ENCODE data around the gene CARS2. TPM values are rescaled to one million over a fixed set of nuclear protein-coding genes. Genes with fewer than 3 reads are reported as not detected.
"Not testable (repeated sequence)": the region's sequence is repeated elsewhere in the genome, so short reads cannot be mapped to it uniquely, and the experiment has no call there.

CARS2 gene
- total RNA-seq, 1 donor from 2014 or later: 44.2 TPM

- DNase-seq: no peak
Observed at GRCh38 chr13:110682746-110683145, 23.2 kb downstream of the CARS2 start.

- DNase-seq: no peak
Observed at GRCh38 chr13:110681868-110682550, 23.9 kb downstream of the CARS2 start.

- no peak for DNase-seq
Observed at GRCh38 chr13:110680852-110681251, 25.1 kb downstream of the CARS2 start.

- no peak for DNase-seq
Observed at GRCh38 chr13:110677731-110678545, 28.0 kb downstream of the CARS2 start.

GRCh38 chr13:110676595-110677587 lies 29.0 kb downstream of the CARS2 start:
- DNase-seq: no peak

- DNase-seq: not testable (repeated sequence)
Observed at GRCh38 chr13:110669814-110670213, 36.1 kb downstream of the CARS2 start.

- no peak for DNase-seq
Observed at GRCh38 chr13:110669036-110669435, 36.9 kb downstream of the CARS2 start.

GRCh38 chr13:110666255-110666533 lies 39.7 kb downstream of the CARS2 start:
- no peak for DNase-seq

- DNase-seq: no peak
Observed at GRCh38 chr13:110665491-110666254, 40.2 kb downstream of the CARS2 start.

GRCh38 chr13:110664673-110665072 lies 41.2 kb downstream of the CARS2 start:
- no peak for DNase-seq

- no peak for DNase-seq
Observed at GRCh38 chr13:110664041-110664440, 41.9 kb downstream of the CARS2 start.

GRCh38 chr13:110663491-110663890 lies 42.4 kb downstream of the CARS2 start:
- no peak for DNase-seq

- no peak for DNase-seq
Observed at GRCh38 chr13:110662777-110663443, 43.0 kb downstream of the CARS2 start.

GRCh38 chr13:110662091-110662490 lies 43.8 kb downstream of the CARS2 start:
- DNase-seq: no peak

- DNase-seq: no peak
Observed at GRCh38 chr13:110661256-110661655, 44.7 kb downstream of the CARS2 start.

- DNase-seq: not testable (repeated sequence)
Observed at GRCh38 chr13:110658218-110658911, 47.6 kb downstream of the CARS2 start.

- no peak for DNase-seq
Observed at GRCh38 chr13:110657196-110657595, 48.7 kb downstream of the CARS2 start.

GRCh38 chr13:110653851-110654250 lies 52.1 kb downstream of the CARS2 start:
- DNase-seq: no peak

- no peak for DNase-seq
Observed at GRCh38 chr13:110653271-110653670, 52.6 kb downstream of the CARS2 start.

- DNase-seq: no peak
Observed at GRCh38 chr13:110652764-110653163, 53.2 kb downstream of the CARS2 start.

Data from skin of body (tissue), 2 donors.